Esophagus muscularis mucosa (tissue), 3 donors: ENCODE data around the gene EFNB3.

Source experiments
- POLR2A ChIP-seq: fragments of 450-650 bp; IDR thresholded peaks from one replicate; pipeline ENCODE4 v1.6.1; 2017; ENCODE audit warnings: antibody characterized with exemption, moderate library complexity, mild to moderate bottlenecking, low read depth
- POLR2AphosphoS5 ChIP-seq, 2 donors: sonication (generic); formaldehyde crosslinking; IDR thresholded peaks; one replicate each; pipeline ENCODE4 v1.6.1; 2017; ENCODE audit warnings: antibody characterized with exemption in 2 of 2
- TF ChIP-seq, protein P1 (sequence below), 3 experiments: fragments of 200-600 bp in 2 of 3; fragments of 450-650 bp in 1 of 3; sonication (generic) in 2 of 3; IDR thresholded peaks; one replicate each; pipeline ENCODE4 v1.5.1; 2017 to 2019; ENCODE audit warnings: antibody characterized with exemption in 3 of 3, mild to moderate bottlenecking in 2 of 3, moderate library complexity in 1 of 3

DNA sequence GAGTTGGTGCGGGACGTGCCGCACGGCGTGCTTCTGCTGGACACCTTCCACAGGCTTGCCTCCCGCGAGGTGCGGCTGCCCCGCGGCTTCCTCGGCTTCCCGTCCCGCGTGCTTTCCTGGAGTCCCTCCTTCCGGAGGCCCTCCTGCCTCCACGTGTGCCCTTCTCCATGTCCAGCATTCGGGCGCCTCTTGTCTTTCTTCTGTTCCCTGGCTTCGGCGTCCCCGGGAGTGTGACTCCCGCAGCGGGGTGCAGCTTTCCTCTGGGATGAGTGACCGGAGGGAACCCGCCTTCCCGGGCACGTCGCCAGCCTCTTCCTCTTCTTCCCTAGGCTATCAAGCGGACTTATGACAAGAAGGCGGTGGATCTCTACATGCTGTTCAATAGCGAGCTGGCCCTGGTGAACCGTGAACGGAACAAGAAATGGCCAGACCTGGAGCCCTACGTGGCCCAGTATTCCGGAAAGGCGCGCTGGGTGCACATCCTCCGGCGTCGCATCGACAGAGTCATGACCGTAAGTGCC is 35.5 kb downstream of the EFNB3 start:
- TF ChIP-seq, protein P1, sequence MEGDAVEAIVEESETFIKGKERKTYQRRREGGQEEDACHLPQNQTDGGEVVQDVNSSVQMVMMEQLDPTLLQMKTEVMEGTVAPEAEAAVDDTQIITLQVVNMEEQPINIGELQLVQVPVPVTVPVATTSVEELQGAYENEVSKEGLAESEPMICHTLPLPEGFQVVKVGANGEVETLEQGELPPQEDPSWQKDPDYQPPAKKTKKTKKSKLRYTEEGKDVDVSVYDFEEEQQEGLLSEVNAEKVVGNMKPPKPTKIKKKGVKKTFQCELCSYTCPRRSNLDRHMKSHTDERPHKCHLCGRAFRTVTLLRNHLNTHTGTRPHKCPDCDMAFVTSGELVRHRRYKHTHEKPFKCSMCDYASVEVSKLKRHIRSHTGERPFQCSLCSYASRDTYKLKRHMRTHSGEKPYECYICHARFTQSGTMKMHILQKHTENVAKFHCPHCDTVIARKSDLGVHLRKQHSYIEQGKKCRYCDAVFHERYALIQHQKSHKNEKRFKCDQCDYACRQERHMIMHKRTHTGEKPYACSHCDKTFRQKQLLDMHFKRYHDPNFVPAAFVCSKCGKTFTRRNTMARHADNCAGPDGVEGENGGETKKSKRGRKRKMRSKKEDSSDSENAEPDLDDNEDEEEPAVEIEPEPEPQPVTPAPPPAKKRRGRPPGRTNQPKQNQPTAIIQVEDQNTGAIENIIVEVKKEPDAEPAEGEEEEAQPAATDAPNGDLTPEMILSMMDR (IDR thresholded peaks at IDR 0.05): no peak
- TF ChIP-seq POLR2A (no peak), POLR2AphosphoS5 (IDR thresholded peaks at IDR 0.05) (no peak)
